ENCODE measurements around the gene DRAP1.

- TF ChIP-seq GATA2 (IDR thresholded peaks at IDR 0.05; ENCODE audit: low read depth, low read length) (no peak), GATA3 (IDR thresholded peaks at IDR 0.05; ENCODE audit: low read depth, low read length) (no peak)
Measured at GRCh38 chr11:65945430-65945911, 26.2 kb downstream of the DRAP1 start, which contains the start of gene TSGA10IP.
